Tibial artery (tissue), 4 donors: Measurements from ENCODE around the gene DAW1.

ENCODE experiments used
- DNase-seq, 2 donors: peaks; one replicate each; pipeline ENCODE4 v3.0.0-alpha.2; 2019
- H3K27ac ChIP-seq, 2 donors: fragments of 200-600 bp; sonication (generic) in 1 of 2; 1 replicate in 1 of 2; 2 replicates in 1 of 2; pipeline ENCODE4 v1.5.1; 2018 to 2019; ENCODE audit warnings: mild to moderate bottlenecking in 1 of 2
- H3K27me3 ChIP-seq, 2 donors: fragments of 200-600 bp; sonication (generic) in 1 of 2; one replicate each; pipeline versions ENCODE4 v1.5.1 to v1.6.0; 2016 to 2019
- H3K36me3 ChIP-seq, 3 donors: fragments of 200-600 bp; sonication (generic) in 2 of 3; one replicate each; pipeline ENCODE4 v1.5.1; 2016 to 2019; ENCODE audit warnings: mild to moderate bottlenecking in 2 of 3
- H3K4me1 ChIP-seq, 4 donors: fragments of 200-600 bp; sonication (generic) in 2 of 4; 1 replicate in 3 of 4; 2 replicates in 1 of 4; pipeline ENCODE4 v1.5.1; 2016 to 2019
- H3K4me3 ChIP-seq, 2 donors: fragments of 200-600 bp; sonication (generic) in 1 of 2; 1 replicate in 1 of 2; 2 replicates in 1 of 2; pipeline ENCODE4 v1.5.1; 2018 to 2019; ENCODE audit warnings: mild to moderate bottlenecking in 2 of 2
- H3K9me3 ChIP-seq, 3 donors: fragments of 200-600 bp; sonication (generic) in 1 of 3; one replicate each; pipeline ENCODE4 v1.5.1; 2016 to 2019
- CTCF ChIP-seq, 2 experiments: fragments of 200-600 bp in 1 of 2; fragments of 450-650 bp in 1 of 2; IDR thresholded peaks; one replicate each; pipeline ENCODE4 v1.5.1; 2017 to 2019; ENCODE audit warnings: antibody characterized with exemption in 2 of 2, mild to moderate bottlenecking in 1 of 2, moderate library complexity in 1 of 2
- intact Hi-C: fragments of 100-400 bp; cut with DNase I; formaldehyde crosslinking; loops from one replicate; pipeline ENCODE4 v1.15.0; 2023; ENCODE audit warnings: low total_unique reads

The DAW1 gene

GRCh38 chr2:227973241-227973640 lies 101.8 kb downstream of the DAW1 start:
- no peak overlapping the region for H3K27ac ChIP-seq
- DNase-seq, result no peak
- no peaks in the 10 kb centered on the region for H3K4me1 ChIP-seq
- no peaks in the 10 kb centered on the region for H3K9me3 ChIP-seq
- no peaks in the 10 kb centered on the region for H3K27me3 ChIP-seq
- no peaks in the 10 kb centered on the region for H3K36me3 ChIP-seq
- H3K4me3 ChIP-seq, result no peak overlapping the region
- intact Hi-C loops, result no loop called here
- TF ChIP-seq CTCF (IDR thresholded peaks at IDR 0.05), result no peak
